ENCODE data around the gene KLF2.
A peak's percentile ranks its signal among the peaks of the same experiment; 100 is the strongest.

KLF2 gene

GRCh38 chr19:16363133-16363851 is 38.7 kb downstream of the KLF2 start:
- H3K27ac ChIP-seq, result no peak overlapping the region
- peaks cover 34 to 39% of the 10 kb centered on the region in 2 experiments for H3K4me1 ChIP-seq (ENCODE audit: control insufficient read depth in 1 of 2, insufficient read depth in 1 of 2, low read depth in 1 of 2, low read length in 1 of 2)
- H3K27me3 ChIP-seq, result no peaks in the 10 kb centered on the region
- TF ChIP-seq, protein P1, sequence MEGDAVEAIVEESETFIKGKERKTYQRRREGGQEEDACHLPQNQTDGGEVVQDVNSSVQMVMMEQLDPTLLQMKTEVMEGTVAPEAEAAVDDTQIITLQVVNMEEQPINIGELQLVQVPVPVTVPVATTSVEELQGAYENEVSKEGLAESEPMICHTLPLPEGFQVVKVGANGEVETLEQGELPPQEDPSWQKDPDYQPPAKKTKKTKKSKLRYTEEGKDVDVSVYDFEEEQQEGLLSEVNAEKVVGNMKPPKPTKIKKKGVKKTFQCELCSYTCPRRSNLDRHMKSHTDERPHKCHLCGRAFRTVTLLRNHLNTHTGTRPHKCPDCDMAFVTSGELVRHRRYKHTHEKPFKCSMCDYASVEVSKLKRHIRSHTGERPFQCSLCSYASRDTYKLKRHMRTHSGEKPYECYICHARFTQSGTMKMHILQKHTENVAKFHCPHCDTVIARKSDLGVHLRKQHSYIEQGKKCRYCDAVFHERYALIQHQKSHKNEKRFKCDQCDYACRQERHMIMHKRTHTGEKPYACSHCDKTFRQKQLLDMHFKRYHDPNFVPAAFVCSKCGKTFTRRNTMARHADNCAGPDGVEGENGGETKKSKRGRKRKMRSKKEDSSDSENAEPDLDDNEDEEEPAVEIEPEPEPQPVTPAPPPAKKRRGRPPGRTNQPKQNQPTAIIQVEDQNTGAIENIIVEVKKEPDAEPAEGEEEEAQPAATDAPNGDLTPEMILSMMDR (IDR thresholded peaks at IDR 0.05), result no peak
- H3K4me3 ChIP-seq (ENCODE audit: low read depth in 1 of 2, low read length in 1 of 2), result no peak overlapping the region
- peaks cover 7% of the 10 kb centered on the region for H3K36me3 ChIP-seq
- no peaks in the 10 kb centered on the region for H3K9me3 ChIP-seq

DNA sequence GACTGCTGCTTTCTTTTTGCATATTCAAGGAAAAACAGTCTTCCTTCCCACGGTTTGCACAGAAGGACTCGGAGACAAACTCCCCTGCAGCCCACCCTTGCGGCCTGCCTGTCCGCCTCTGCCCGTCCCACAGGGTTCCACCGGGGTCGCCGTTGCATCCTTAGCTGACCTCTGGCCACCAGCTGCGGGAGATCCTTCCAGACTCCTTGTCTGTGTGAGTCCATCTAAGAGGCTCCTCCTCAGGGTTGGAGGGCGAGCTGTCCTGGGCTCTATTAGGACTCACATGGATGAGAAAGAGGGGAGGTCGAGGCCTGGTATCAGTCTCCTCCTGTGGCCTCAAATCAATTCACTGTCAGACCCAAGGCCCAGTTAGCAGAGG is 39.2 kb downstream of the KLF2 start:
- TF ChIP-seq, protein P1 (IDR thresholded peaks at IDR 0.05), result no peak
- H3K27ac ChIP-seq, result no peak overlapping the region
- H3K9me3 ChIP-seq, result no peaks in the 10 kb centered on the region
- H3K27me3 ChIP-seq, result no peaks in the 10 kb centered on the region
- H3K4me1 ChIP-seq (ENCODE audit: control insufficient read depth in 1 of 2, insufficient read depth in 1 of 2, low read depth in 1 of 2, low read length in 1 of 2), result peaks cover 40 to 45% of the 10 kb centered on the region in 2 experiments
- H3K36me3 ChIP-seq, result peaks cover 5% of the 10 kb centered on the region
- H3K4me3 ChIP-seq (ENCODE audit: low read depth in 1 of 2, low read length in 1 of 2), result no peak overlapping the region

DNA sequence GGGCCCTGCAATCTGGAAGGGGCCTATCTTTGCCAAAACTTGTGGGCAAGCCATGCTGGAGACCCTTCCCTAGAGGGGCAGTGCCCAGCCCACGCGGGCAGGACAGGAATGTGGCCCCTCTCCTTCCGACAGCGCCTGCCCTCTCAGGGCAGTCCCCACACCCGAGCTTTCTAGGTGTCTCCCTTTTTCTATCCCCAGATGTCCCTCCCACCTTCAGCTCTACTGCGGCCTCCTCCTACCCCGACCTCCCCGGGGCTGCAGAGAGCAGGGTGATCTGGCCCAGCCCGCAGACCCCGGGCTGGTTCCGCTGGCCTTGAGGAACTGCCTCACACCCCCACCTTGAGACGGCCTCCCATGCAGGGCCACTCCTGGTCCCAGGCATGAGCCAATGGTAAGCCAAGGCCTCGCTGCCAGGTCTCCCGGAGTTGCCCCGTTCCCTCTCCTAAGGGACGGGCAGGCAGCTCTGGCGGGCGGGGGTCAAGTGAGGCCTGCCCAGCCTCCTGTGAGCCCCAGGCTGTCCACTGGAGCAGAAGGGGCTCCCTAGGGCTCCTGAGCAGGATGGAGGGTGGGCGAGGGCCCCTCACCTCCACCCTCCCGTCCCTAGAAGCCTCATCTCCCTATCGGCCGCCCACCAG is 39.7 kb downstream of the KLF2 start:
- Histone ChIP-seq H3K4me3 (ENCODE audit: low read depth in 1 of 2, low read length in 1 of 2) (no peak overlapping the region), H3K9me3 (no peaks in the 10 kb centered on the region), H3K27ac (no peak overlapping the region), H3K27me3 (no peaks in the 10 kb centered on the region), H3K4me1 (ENCODE audit: control insufficient read depth in 1 of 2, insufficient read depth in 1 of 2, low read depth in 1 of 2, low read length in 1 of 2) (peaks cover 45 to 50% of the 10 kb centered on the region in 2 experiments), H3K36me3 (peaks cover 5% of the 10 kb centered on the region)
- TF ChIP-seq, protein P1 (IDR thresholded peaks at IDR 0.05), result no peak

DNA sequence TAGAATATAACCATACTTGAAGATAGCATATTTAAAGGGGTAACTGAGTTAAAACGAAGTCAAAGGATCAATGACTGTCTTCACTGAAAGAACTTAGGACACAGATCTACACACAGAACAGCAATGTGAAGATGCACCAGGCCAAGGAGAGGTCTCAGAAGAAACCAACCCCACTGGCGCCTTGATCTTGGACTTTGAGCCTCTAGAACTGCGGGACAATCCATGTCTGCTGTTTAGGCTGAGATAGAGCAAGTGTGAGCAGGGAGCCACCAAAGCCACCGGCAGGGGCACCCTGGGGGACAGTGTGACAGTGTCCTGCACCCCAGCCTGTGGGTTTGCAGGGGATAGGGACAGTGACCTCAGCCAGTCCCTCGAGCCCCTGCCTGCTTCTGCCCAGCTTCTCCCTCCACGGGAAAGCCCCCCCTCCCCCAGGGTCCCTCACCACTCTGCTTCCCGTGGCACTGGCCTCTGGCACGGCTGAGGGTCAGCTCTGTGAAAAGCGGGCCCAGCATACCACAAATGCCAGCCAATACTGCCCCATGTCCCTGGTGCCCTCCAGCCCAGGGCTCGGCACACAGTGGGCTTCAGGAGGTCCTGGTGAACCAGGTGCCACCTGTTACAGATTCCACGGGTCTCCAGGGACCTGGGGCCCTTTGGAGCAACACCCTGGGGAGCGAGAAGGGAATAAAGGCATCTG is 40.8 kb downstream of the KLF2 start:
- Histone ChIP-seq H3K4me3 (ENCODE audit: low read depth in 1 of 2, low read length in 1 of 2) (peak overlapping the region; percentile 58 to 64), H3K4me1 (ENCODE audit: control insufficient read depth in 1 of 2, insufficient read depth in 1 of 2, low read depth in 1 of 2, low read length in 1 of 2) (peaks cover 56 to 61% of the 10 kb centered on the region in 2 experiments), H3K27ac (peak overlapping the region; percentile 93), H3K9me3 (no peaks in the 10 kb centered on the region), H3K36me3 (peaks cover 3% of the 10 kb centered on the region), H3K27me3 (no peaks in the 10 kb centered on the region)
- TF ChIP-seq, protein P1 (IDR thresholded peaks at IDR 0.05), result no peak

GRCh38 chr19:16366056-16366432 is 41.4 kb downstream of the KLF2 start:
- Histone ChIP-seq H3K27ac (peak overlapping the region; percentile 93), H3K36me3 (no peaks in the 10 kb centered on the region), H3K4me1 (ENCODE audit: control insufficient read depth in 1 of 2, insufficient read depth in 1 of 2, low read depth in 1 of 2, low read length in 1 of 2) (peaks cover 62 to 67% of the 10 kb centered on the region in 2 experiments)

More at GRCh38 chr19:16366056-16366432, 41.4 kb downstream of the KLF2 start:
- TF ChIP-seq, protein P1 (IDR thresholded peaks at IDR 0.05), result no peak
- Histone ChIP-seq H3K27me3 (no peaks in the 10 kb centered on the region), H3K9me3 (no peaks in the 10 kb centered on the region), H3K4me3 (ENCODE audit: low read depth in 1 of 2, low read length in 1 of 2) (peak overlapping the region; percentile 58 to 64)
